Measurements from ENCODE around the gene FOXN4. TPM values are rescaled to one million over a fixed set of nuclear protein-coding genes. Genes with fewer than 3 reads are reported as not detected.

FOXN4 gene
- total RNA-seq, 1 donor from 2014 or later: not detected

DNA sequence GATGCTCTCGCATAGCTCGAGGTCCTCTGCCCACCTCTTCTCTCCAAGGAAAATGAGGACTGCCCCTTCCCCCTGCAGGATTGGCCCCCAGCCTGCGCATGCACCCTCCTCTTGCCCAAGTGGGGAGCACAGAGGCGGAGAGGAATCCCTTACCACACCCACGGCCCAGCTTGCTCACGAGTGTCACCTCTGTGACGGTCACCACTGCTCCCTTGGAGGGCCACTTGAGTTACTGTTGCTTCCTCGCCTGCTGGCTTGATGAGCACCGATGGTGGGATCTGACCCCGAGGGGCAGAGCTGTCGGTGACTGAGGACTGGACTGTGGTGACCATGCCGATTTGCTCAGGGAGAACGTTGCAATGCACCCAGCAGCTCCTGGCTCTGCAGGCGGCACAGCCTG lies 41.7 kb downstream of the FOXN4 start:
- TF ChIP-seq, protein P1, sequence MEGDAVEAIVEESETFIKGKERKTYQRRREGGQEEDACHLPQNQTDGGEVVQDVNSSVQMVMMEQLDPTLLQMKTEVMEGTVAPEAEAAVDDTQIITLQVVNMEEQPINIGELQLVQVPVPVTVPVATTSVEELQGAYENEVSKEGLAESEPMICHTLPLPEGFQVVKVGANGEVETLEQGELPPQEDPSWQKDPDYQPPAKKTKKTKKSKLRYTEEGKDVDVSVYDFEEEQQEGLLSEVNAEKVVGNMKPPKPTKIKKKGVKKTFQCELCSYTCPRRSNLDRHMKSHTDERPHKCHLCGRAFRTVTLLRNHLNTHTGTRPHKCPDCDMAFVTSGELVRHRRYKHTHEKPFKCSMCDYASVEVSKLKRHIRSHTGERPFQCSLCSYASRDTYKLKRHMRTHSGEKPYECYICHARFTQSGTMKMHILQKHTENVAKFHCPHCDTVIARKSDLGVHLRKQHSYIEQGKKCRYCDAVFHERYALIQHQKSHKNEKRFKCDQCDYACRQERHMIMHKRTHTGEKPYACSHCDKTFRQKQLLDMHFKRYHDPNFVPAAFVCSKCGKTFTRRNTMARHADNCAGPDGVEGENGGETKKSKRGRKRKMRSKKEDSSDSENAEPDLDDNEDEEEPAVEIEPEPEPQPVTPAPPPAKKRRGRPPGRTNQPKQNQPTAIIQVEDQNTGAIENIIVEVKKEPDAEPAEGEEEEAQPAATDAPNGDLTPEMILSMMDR (IDR thresholded peaks at IDR 0.05): no peak
- Mint-ChIP-seq H3K4me3 (ENCODE audit: unreplicated experiment) (no peak overlapping the region), H3K9me3 (ENCODE audit: low read depth) (peaks cover 13% of the 10 kb centered on the region), H3K27me3 (ENCODE audit: low read depth) (peaks cover under 1% of the 10 kb centered on the region), H3K36me3 (ENCODE audit: low read depth) (peaks cover 4% of the 10 kb centered on the region), H3K27ac (ENCODE audit: unreplicated experiment) (no peak overlapping the region), H3K4me1 (ENCODE audit: low read depth) (peaks cover 3% of the 10 kb centered on the region)
- DNase-seq (ENCODE audit: low spot score): peak; percentile 64

GRCh38 chr12:109266106-109266879 lies 42.8 kb downstream of the FOXN4 start:
- Mint-ChIP-seq H3K4me1 (ENCODE audit: low read depth) (peaks cover 3% of the 10 kb centered on the region), H3K9me3 (ENCODE audit: low read depth) (peaks cover 13% of the 10 kb centered on the region), H3K4me3 (ENCODE audit: unreplicated experiment) (no peak overlapping the region), H3K27ac (ENCODE audit: unreplicated experiment) (no peak overlapping the region), H3K36me3 (ENCODE audit: low read depth) (peaks cover 4% of the 10 kb centered on the region), H3K27me3 (ENCODE audit: low read depth) (no peaks in the 10 kb centered on the region)
- TF ChIP-seq, protein P1 (IDR thresholded peaks at IDR 0.05): no peak
- no peak for DNase-seq (ENCODE audit: low spot score)

DNA sequence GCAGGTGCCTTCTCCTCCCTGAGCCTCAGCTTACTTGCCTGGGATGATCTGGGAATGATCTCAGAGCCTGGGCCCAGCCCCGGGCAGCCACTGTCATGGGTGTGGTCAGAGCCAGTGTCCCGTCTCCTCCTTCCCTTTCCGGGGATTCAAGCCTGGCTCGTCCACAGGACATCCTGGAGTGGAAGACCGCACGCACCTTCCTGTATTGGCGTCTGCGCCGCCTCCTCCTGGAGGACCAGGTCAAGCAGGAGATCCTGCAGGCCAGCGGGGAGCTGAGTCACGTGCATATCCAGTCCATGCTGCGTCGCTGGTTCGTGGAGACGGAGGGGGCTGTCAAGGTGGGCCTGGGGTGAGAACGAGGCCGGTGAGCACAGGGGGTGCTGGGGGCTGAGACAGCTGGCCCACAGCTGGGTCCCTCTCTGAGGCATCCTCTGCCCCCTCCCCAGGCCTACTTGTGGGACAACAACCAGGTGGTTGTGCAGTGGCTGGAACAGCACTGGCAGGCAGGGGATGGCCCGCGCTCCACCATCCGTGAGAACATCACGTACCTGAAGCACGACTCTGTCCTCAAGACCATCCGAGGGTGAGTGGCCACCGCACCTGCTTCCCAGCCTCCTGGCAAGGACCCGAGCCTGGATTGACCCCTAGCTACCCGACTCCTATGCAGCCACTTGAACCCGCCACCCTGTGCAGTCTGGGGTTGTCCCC lies 44.0 kb downstream of the FOXN4 start:
- Mint-ChIP-seq H3K27ac (ENCODE audit: unreplicated experiment) (no peak overlapping the region), H3K4me3 (ENCODE audit: unreplicated experiment) (no peak overlapping the region), H3K36me3 (ENCODE audit: low read depth) (peaks cover 3% of the 10 kb centered on the region), H3K4me1 (ENCODE audit: low read depth) (peaks cover 3% of the 10 kb centered on the region), H3K9me3 (ENCODE audit: low read depth) (peaks cover 7% of the 10 kb centered on the region), H3K27me3 (ENCODE audit: low read depth) (no peaks in the 10 kb centered on the region)
- TF ChIP-seq, protein P1 (IDR thresholded peaks at IDR 0.05): no peak
- DNase-seq (ENCODE audit: low spot score): peak; percentile 92

GRCh38 chr12:109264095-109264942 lies 44.8 kb downstream of the FOXN4 start:
- Mint-ChIP-seq H3K36me3 (ENCODE audit: low read depth) (peaks cover 3% of the 10 kb centered on the region), H3K4me3 (ENCODE audit: unreplicated experiment) (no peak overlapping the region), H3K27me3 (ENCODE audit: low read depth) (no peaks in the 10 kb centered on the region), H3K9me3 (ENCODE audit: low read depth) (peaks cover 5% of the 10 kb centered on the region), H3K4me1 (ENCODE audit: low read depth) (peaks cover 3% of the 10 kb centered on the region), H3K27ac (ENCODE audit: unreplicated experiment) (no peak overlapping the region)
- peak; percentile 81 for DNase-seq (ENCODE audit: low spot score)
- TF ChIP-seq, protein P1 (IDR thresholded peaks at IDR 0.05): peak; percentile 81

GRCh38 chr12:109263439-109263838 lies 45.6 kb downstream of the FOXN4 start:
- no peak for DNase-seq (ENCODE audit: low spot score)

More at GRCh38 chr12:109263439-109263838, 45.6 kb downstream of the FOXN4 start:
- H3K4me1 Mint-ChIP-seq (ENCODE audit: low read depth): peaks cover 3% of the 10 kb centered on the region
- H3K36me3 Mint-ChIP-seq (ENCODE audit: low read depth): peaks cover 3% of the 10 kb centered on the region
- H3K9me3 Mint-ChIP-seq (ENCODE audit: low read depth): peaks cover 5% of the 10 kb centered on the region
- TF ChIP-seq, protein P1 (IDR thresholded peaks at IDR 0.05): no peak
- H3K4me3 Mint-ChIP-seq (ENCODE audit: unreplicated experiment): peak overlapping the region; percentile 8
- no peaks in the 10 kb centered on the region for H3K27me3 Mint-ChIP-seq (ENCODE audit: low read depth)
- no peak overlapping the region for H3K27ac Mint-ChIP-seq (ENCODE audit: unreplicated experiment)
